Measurements from ENCODE around the gene PDXK.

Gene PDXK

DNA sequence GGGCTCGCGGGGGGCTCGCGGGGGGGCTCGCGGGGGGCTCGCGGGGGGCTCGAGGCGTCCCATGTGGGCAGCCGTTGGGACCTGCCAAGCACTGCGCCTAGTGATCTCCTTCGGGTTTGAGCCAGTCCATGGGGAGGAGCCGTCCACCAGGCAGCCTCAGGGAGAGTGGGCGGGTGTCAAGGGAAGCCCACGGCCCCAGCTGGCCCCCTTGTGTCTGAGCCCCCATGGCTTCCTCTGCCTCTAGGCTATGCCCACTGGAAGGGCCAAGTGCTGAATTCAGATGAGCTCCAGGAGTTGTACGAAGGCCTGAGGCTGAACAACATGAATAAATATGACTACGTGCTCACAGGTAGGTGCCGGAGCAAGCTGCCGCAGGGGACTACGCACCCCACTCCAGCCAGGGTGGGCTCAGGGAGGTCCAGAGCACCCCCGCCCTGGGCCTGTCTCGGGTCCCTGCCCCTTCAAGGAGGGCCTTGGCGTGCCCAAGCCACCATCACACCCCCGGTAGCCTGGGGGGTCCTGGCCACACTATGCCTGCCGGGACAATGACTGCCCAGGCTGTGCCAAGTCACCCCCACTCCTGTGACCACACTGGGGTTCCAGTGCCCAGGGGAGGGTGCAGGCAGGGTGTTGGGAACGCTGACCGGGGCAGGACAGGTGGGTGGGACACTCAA is 22.6 kb downstream of the PDXK start:
- no peak for DNase-seq (ENCODE audit: low read depth in 3 of 3)

DNA sequence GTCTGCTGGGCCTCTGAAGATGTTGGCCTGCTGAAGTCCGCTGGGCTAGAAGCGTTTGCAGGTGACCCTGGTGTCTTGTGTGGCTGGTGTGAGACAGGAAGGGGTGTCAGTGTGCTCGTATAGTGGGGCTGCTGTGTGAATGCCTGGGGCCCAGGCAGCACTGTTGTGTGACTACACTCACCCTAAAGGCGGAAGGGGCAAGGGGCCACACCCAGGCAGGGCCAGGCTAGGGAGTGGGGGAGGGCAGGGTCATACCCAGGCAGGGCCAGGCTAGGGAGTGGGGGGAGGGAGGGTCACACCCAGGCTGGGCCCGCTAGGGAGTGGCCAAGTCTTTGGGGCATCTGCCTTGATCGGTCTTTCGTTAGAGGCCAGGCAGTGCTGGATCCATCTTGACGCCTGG is 25.0 kb downstream of the PDXK start:
- no peak for DNase-seq (ENCODE audit: low read depth in 3 of 3)

DNA sequence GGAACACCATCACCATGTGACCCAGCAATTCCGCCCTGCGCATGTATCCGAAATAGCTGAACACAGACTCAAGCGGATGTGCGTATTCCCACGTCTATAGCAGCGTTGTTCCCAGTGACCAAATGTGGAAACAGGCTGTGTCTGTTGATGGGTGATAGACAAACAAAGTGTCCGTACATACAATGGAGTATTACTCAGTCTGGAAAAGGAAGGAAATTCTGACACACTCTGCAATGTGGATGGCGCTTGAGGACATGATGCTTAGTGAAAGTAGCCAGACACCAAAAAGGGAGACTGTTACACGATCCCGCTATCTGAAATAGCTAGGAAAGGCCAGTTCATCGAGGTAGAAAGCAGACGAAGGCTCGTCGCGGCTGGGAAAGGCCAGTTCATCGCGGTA is 25.8 kb downstream of the PDXK start:
- no peak for DNase-seq (ENCODE audit: low read depth in 3 of 3)

DNA sequence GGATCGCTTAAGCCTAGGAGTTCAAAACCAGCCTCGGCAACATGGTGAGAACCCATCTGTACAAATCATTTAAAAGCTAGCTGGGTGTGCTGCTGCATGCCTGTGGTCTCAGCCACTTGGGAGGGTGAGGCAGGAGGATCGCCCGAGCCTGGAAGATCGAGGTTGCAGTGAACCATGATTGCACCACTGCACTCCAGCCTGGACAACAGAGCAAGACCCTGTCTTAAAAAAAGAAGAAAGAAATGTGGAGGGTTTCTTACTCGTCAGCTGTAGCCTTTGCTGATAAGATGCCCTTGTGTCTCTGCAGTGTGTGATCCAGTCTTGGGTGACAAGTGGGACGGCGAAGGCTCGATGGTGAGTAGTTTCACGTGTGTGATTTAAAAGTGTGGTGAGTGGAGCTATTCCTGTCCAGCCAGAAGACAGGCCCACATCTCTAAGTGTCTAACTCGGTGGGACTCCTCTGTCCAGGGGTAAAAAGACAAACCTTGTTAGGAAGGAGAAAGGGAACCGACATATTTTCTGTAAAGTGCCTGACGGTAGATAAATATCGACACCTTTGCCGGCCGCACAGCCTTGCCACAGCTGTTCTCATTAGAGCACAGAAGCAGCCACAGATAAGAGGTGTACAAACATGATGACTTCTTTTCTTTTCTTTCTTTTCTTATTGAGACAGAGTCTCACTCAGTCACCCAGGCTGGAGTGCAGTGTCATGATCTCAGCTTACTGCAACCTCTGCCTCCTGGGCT is 27.0 kb downstream of the PDXK start:
- DNase-seq (ENCODE audit: low read depth in 3 of 3), result no peak

DNA sequence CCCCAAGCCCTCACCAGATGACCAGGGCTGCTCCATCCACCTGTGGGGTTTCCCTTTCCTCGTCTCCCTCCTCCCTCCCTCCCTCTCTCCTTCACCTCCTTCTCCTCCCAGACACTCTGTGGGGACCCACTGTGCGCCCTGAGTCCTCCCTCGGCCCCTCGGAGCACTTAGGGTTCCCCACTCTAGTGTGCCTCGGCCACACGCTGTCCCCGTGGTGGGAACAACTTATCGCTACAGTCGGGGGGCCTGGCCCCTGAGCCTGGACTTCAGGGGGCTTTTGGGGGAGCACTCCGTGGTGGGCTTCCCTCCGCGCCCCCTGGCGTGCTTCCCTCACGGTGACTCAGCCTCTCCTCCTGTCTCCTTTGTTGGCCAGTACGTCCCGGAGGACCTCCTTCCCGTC is 29.7 kb downstream of the PDXK start:
- DNase-seq (ENCODE audit: low read depth in 3 of 3), result no peak

DNA sequence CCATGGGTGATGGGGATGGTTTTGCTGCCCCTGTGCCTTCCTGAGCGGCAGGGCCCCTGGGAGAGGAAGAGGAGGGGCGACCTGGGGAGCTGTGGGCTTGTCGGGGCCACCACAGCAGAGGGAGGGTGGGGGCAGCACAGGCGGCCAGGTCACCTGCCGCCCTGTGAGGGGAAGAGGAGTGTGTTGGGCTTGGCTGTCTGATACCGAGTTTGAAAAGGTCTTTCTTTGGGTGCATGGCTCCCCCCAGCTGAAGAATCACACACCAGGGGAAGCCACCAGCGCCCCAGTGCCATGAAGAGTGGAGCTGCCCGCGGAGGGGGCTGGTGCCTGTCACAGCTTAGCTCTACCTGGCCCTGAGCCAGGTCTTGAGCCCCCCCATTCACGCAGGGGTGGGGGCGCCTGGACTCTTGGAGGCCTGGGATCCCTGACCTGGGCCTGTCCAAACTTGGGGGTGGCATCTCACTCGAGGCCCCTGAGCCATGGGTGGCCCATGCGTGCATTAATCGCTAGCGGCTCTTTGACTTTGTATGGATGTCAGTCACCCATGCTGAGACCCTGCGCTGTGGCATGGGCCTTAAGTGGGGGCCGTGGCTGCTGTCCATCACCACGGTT is 30.8 kb downstream of the PDXK start:
- DNase-seq (ENCODE audit: low read depth in 3 of 3), result no peak

DNA sequence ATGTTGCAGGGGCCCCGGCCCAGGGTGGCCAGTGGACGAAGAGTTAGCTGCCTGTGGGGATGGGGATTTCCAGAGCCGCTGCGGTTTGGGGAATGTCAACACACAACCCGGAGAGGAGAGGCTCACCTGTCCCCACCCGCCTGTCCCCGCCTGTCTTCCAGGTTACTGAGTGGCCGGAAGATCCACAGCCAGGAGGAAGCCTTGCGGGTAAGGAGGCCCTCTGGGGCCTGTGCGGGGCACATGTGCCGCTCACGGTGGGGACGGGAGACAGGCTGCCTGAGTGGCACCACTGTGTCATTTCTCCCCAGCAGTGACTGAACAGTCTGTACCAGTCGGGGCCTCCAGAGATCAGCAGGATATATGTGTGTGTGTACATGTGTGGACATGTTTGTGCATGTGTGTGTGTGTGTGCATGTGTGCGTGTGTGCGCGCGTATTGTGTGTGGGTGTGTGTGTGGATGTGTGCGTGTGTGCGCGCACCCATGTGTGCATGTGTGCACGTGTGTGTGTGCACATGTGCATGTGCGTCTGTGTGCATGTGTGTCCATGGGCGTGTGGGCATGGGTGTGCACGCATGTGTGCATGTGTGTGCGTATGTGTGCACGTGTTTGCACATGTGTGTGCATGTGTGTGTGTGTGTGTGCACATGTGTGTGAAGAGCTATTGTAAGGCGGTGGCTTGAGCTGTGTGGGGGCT is 31.6 kb downstream of the PDXK start:
- no peak for DNase-seq (ENCODE audit: low read depth in 3 of 3)

DNA sequence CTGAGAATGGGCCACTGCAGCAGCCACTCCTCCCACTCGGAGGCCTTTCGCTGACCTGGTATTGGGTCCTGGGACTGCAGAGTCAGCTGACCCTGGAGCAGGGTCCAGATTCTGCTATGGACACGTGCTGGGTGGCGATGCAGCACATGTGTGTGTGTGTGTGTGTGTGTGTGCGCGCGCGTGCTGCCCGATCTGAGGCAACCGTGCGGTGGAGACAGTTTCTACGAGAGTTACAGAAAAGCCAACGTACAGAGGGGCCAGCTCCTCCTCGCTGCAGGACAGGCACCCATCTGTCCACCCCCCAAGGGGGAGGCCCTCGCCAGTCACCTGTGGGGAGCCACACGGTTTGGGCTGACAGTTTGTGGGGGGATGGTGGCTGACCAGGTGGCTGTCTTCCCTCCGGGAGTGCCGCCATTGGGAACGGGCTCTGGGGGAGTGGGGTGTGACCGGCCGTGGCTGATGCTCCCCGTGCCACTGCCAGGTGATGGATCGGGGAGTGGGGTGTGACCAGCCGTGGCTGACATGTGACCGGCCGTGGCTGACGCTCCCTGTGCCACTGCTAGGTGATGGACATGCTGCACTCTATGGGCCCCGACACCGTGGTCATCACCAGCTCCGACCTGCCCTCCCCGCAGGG is 33.1 kb downstream of the PDXK start:
- no peak for DNase-seq (ENCODE audit: low read depth in 3 of 3)

DNA sequence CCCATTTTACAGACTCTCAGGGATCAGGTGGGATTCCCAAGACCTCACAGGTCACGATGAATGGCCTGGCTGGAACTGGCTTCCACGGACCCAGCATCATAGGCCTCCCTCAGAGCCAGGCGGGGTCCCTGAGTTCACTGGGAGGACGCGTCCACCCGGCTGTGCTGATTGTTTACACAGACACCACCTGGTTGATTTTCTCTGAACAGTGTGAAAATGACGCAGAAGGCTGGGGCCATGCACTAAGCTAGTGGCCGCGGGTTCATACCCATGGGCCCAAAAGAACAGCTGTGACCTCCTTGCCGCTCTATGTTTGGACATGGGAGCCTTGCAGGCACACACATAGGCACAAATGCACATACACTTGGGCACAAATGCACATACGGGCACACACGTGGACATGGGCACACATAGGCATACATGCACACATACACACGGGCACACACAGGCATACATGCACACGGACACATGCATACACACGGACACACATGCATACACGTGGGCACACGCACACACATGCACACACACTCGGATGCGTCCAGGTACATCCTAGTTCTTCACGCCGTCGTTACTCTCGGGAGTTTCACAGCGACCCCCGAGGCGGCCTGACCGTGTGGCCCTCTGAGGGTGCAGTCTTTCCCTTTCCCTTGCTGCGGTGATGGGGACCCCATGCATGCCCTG is 34.0 kb downstream of the PDXK start:
- no peak for DNase-seq (ENCODE audit: low read depth in 3 of 3)

DNA sequence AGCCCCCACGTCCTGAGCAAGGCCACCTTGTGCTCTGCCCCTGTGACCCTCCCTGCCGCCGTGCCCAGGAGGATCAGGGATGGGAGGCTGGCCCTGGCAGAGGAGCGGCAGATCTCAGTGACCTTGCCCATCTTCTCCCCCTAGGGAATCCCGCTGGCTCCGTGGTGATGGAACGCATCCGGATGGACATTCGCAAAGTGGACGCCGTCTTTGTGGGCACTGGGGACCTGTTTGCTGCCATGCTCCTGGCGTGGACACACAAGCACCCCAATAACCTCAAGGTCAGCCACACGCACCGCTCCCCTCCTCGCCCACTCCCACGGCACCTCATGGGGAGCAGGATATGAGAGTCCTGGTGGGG is 34.5 kb downstream of the PDXK start:
- no peak for DNase-seq (ENCODE audit: low read depth in 3 of 3)

DNA sequence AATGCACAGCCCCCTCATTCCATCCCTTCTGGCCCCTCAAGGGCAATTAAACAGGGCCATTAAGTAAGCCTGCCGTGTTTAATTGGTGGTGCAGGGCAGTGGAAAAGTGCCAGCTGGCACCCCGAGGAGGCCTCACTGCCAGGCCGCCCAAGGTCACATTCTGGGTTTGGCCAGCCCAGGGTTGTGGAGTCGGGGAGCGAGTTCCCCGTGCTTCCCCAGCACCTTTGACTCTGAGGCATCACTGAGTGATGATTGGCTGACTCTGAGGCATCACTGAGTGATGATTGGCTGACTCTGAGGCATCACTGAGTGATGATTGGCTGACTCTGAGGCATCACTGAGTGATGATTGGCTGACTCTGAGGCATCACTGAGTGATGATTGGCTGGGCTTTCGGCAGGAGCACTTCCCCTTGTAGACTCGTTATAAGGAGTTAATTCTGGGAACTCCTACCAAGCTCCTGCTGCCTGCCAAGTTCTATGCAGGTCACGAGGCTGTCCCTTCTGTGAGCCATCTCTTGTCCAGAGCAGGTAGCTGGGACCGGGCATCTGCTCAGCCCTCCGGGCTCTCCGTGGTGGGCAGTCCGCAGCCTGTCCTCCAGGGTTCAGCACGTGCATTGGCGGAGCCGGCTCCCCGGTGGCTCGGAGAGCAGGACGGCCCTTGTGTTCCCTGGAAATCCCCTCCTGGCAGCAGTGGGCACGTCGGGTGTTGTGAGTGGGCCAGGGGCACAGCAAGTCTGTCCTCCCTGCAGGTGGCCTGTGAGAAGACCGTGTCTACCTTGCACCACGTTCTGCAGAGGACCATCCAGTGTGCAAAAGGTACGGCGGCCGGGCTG is 36.2 kb downstream of the PDXK start:
- DNase-seq (ENCODE audit: low read depth in 3 of 3), result no peak

DNA sequence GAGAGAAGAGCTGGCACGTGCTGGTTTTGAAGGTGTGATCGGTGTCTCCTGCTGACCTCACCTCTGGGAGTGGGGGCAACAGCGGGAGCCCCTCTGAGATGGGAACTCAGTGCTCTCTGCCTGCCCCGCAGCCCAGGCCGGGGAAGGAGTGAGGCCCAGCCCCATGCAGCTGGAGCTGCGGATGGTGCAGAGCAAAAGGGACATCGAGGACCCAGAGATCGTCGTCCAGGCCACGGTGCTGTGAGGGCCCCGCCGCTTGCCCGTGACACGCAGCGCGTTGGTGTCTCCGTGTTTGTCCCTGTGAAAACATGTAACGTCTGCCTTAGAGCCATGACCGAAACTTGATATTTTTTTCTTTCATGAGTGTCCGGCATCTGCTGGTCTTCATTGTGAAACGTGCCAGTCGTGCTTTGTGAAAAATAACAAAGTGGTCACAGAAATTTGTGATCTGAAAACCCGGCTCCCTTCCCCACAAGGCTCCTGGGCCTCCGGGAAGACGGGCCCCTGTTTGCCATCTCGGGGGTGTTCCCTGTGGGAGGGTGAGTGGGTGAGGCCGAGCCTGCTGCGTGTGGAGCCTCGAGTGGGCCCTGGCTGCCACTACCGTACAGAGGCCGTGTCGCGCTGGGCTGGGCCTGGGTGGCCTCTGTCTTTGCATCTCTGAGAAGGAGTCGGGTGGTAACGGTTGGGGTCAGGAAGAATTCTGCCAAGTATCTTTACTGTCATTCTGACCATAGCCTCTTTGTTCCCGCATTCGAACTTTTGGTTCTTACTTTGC is 37.1 kb downstream of the PDXK start:
- no peak for DNase-seq (ENCODE audit: low read depth in 3 of 3)

DNA sequence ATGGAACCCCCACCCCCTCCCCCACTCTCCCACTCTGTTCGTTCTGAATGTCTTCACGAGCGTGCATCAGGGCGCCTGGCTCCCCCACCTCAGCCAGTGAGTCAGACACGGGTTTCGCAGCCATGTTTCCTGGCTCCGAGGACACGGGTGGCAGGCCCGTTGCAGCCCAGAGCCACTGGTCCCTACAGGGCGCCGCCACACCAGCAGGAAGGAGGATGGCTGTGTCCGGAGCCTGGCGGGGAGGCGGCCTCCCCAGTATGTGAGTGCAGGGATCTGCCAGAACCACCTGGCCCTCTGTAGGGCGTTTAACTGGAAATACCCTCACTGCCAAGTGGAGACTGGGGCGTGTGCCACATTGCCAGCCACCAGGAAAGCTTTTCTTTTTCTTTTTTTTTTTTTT is 38.7 kb downstream of the PDXK start:
- DNase-seq (ENCODE audit: low read depth in 3 of 3), result no peak

DNA sequence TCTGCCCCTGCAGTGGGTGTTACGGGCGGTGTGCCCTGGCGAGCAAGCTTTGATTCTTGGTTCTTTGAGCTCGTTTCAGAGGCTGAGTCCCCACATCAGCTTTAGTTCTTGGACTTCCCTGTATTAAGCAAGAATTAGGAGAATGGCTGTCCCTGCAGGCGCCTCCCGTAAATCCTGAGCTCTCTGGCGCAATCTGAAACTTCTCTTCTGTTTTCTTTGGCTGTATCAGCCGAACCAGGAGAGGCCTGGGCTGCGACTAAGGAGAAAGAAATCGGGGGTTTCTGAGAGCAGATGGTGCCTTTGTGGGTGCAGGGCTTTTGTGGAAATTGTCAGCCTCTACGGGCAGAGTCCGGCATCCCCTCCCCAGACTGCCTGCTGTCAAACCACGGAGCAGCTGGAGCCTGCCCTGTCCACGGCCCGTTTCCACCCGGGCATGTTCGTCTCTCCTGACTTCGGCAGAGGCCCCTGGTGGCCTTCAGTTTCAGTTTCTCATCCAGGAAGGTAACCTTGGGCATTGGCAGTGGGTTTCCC is 39.2 kb downstream of the PDXK start:
- no peak for DNase-seq (ENCODE audit: low read depth in 3 of 3)

DNA sequence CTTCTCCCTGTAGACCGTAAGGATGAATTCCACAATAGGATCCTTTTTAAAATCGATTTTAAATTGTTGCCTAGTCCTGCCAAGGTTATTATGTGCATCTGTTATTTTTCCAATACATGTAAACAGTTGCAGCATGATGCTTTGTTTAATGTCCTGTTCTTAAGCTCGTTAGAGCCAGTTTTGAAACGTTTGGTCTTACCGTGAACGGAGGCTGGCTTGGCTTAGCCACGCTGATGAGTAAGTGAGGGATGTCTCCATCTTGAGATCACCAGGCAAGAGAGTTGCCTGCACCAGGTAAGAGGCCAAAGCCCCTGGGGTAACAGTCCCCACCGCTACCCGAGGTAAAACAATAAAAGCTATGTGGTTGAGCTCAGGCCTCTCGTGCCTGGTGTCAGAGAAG is 39.9 kb downstream of the PDXK start:
- DNase-seq (ENCODE audit: low read depth in 3 of 3), result no peak

DNA sequence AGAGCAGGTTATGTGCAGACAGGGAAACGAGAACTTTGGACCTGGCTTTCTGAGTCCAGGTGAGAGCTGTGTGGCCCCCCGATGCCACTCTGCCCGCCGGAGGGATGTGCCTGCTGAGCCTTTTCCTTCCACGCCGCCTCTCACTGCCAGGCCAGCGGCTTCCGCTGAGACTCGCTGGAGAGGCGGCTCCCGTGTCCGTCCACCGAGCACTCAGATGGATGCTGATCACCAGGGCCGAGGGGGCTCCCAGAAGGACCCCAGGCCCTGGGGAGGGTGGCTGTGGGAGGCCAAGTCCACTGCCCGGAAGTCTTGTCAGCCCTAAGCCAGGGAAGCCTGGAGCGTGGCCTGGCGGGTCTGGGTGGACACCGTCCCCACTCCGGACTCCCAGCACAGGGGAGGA is 40.7 kb downstream of the PDXK start:
- DNase-seq (ENCODE audit: low read depth in 3 of 3), result no peak

DNA sequence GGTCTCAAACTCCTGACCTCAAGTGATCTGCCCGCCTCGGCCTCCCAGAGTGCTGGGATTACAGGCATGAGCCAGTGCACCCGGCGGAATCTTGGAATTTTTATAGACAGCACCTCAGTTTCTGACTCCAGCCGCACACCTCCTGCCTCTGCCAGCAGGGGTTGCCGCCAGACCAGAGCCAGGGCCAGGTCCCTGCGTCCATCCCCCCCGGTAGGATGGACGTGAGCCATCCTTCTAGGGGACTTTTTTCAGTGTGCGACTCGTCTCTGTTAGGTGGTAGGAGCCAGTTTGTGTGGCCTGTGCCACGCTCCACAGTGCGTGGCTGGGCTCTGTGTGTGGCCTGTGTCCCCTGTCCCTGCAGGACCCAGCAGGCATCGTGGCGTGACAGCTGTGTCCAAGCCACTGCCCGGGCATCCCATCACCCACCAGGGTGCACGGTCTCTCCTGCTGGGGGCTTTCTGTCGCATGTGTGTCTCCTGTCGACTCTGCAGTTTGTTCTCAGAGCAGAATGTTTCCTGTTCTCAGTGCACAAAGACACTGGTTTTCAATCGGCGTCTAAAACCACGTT is 41.5 kb downstream of the PDXK start:
- no peak for DNase-seq (ENCODE audit: low read depth in 3 of 3)

DNA sequence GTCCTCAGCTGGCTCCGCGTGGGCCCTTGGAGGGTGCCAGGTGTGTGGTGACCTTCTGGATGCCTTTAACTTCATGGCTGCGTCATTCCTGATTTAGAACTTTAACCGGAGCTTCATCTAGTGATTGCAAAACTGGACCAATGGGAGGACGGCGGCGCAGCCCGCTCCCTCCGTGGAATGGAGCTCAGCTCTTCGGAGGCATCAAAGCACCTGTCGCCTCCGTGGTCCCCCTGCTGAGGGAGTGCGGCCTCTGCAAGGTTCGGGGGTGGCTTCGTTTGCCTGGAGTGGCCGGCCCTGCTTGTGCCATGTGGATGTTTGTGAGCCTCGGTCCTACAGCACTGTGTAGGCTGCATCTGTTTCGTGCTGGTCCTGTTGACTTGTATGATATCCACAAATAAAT is 43.0 kb downstream of the PDXK start:
- DNase-seq (ENCODE audit: low read depth in 3 of 3), result no peak

Data from stimulated activated CD4-positive, alpha-beta T cell treated with anti-CD3 and anti-CD28 coated beads, TNF-alpha, amount 100 ng/mL, for 4 hours (primary cell).